Occipital lobe (tissue), 2 donors: Measurements from ENCODE around the gene DRC7. TPM values are rescaled to one million over a fixed set of nuclear protein-coding genes. Genes with fewer than 3 reads are reported as not detected.

Source experiments
- small RNA-seq: library from RNA; depleted of rRNA; stranded (forward); fragments of <200 nt; gene quantifications from one replicate; pipeline ENCODE3, GENCODE V24; 2014
- total RNA-seq: library from RNA; depleted of rRNA; stranded (reverse); fragments of >200 nt; gene quantifications from one replicate; pipeline ENCODE4 v1.2.3, GENCODE V29; 2014

The DRC7 gene
- total RNA-seq, 1 donor from 2014 or later, result 0.78 TPM

Small RNA genes lying within 50 kb of the gene (small RNA-seq; reads per million reads assigned to genes)
- gene MIR6772, result 0.26 reads per million

Other genes with a start within 250 kb of the DRC7 start
- 51.5 TPM for gene CIAPIN1, start 247.4 kb upstream of the DRC7 start, total RNA-seq
- gene COQ9, start 247.3 kb upstream of the DRC7 start, total RNA-seq, result 20.9 TPM
- 52.7 TPM for gene POLR2C, start 232.1 kb upstream of the DRC7 start, total RNA-seq
- 65.0 TPM for gene DOK4, start 208.3 kb upstream of the DRC7 start, total RNA-seq
- 1.7 TPM for gene CCDC102A, start 158.2 kb upstream of the DRC7 start, total RNA-seq
- not detected for gene ADGRG5, start 152.2 kb upstream of the DRC7 start, total RNA-seq
- gene ADGRG1, start 66.2 kb upstream of the DRC7 start, total RNA-seq, result 31.4 TPM
- gene ADGRG3, start 26.5 kb upstream of the DRC7 start, total RNA-seq, result 0.16 TPM
- 27.8 TPM for gene KATNB1, start 41.0 kb downstream of the DRC7 start, total RNA-seq
- gene KIFC3, start 107.7 kb downstream of the DRC7 start, total RNA-seq, result 44.6 TPM